HepG2 (cell line): ENCODE measurements around the gene EIF3A. TPM values are rescaled to one million over a fixed set of nuclear protein-coding genes. Genes with fewer than 3 reads are reported as not detected.
A peak's percentile ranks its signal among the peaks of the same experiment; 100 is the strongest.

ENCODE experiments used
- ATAC-seq: fragments of 200-7000 bp; cut with Tn5 transposase; 3 replicates; pipeline ENCODE4 v1.9.1; 2020; ENCODE audit warnings: mild to moderate bottlenecking, moderate library complexity
- BruUV-seq: library from RNA; stranded (reverse); fragments of 400-500 nt; replicated peaks from 2 replicates; lab custom pipeline; 2021; lab: Mats Ljungman, UMichigan
- CTCF ChIA-PET: fragments of 300-600 bp; formaldehyde crosslinking; extraction: SDS; loops from one replicate; lab custom pipeline; 2021; ENCODE audit warnings: low total read pairs, inconsistent platforms, low intra/inter-chr PET ratio; lab: Yijun Ruan, JAX
- POLR2A ChIA-PET: fragments of 350-600 bp; sonication (Branson Sonifier 250); formaldehyde crosslinking; loops from one replicate; lab custom pipeline; 2020; ENCODE audit warnings: antibody characterized with exemption, inconsistent platforms; lab: Yijun Ruan, JAX
- DNase-seq: peaks from one replicate; pipeline ENCODE4 v3.0.0-alpha.2; 2015; ENCODE audit warnings: low spot score
- FAIRE-seq: peaks from 3 replicates; lab custom pipeline; 2011; peaks lifted over from hg19 to GRCh38; lab: Jason Lieb, UNC
- H2AFZ ChIP-seq: one replicate; pipeline ENCODE4 v1.6.1; 2011; ENCODE audit warnings: low read length, inconsistent platforms
- H3K27ac ChIP-seq: fragments of 300-600 bp; 3 replicates; pipeline ENCODE4 v1.8.0; 2011; ENCODE audit warnings: mixed run types, mild to moderate bottlenecking, mixed read lengths, low read length, inconsistent platforms; ENCODE audit not compliant: insufficient read depth; ENCODE audit errors: extremely low read length
- H3K27me3 ChIP-seq, 2 experiments: fragments of 200-600 bp in 1 of 2; 2 replicates in 1 of 2; 3 replicates in 1 of 2; pipeline versions ENCODE4 v1.6.0 to v1.8.0; 2011; ENCODE audit warnings: low read length in 2 of 2, mild to moderate bottlenecking in 2 of 2, moderate library complexity in 2 of 2, inconsistent platforms in 1 of 2; ENCODE audit not compliant: insufficient read depth in 2 of 2, control insufficient read depth in 1 of 2
- H3K36me3 ChIP-seq, 2 experiments: fragments of 200-600 bp in 1 of 2; replicated peaks in 1 of 2; 2 replicates in 1 of 2; 3 replicates in 1 of 2; pipeline versions ENCODE4 v1.5.1 to v1.8.0; 2011; ENCODE audit warnings: low read length in 2 of 2, inconsistent platforms in 1 of 2; ENCODE audit not compliant: insufficient read depth in 2 of 2, control insufficient read depth in 1 of 2
- H3K4me1 ChIP-seq: 2 replicates; pipeline ENCODE4 v1.5.1; 2012; ENCODE audit warnings: low read length, inconsistent platforms; ENCODE audit not compliant: insufficient read depth
- H3K4me2 ChIP-seq: 2 replicates; pipeline ENCODE4 v1.6.0; 2011; ENCODE audit warnings: low read depth, low read length, inconsistent platforms
- H3K4me3 ChIP-seq, 3 experiments: fragments of 200-600 bp in 1 of 3; sonication (generic), shearing (Covaris generic) in 1 of 3; replicated peaks in 1 of 3; 2 replicates each; pipeline ENCODE4 v1.5.1; 2011 to 2016; ENCODE audit warnings: low read length in 3 of 3, inconsistent platforms in 2 of 3, low read depth in 2 of 3, mild to moderate bottlenecking in 2 of 3, control low read depth in 1 of 3, mixed read lengths in 1 of 3; ENCODE audit not compliant: insufficient read depth in 1 of 3
- H3K79me2 ChIP-seq: one replicate; pipeline ENCODE4 v1.6.1; 2011; ENCODE audit warnings: low read length, inconsistent platforms; ENCODE audit not compliant: insufficient read depth
- H3K9ac ChIP-seq: 2 replicates; pipeline ENCODE4 v1.6.0; 2011; ENCODE audit warnings: mild to moderate bottlenecking, low read depth, low read length, inconsistent platforms; ENCODE audit not compliant: insufficient read depth
- H3K9me3 ChIP-seq: 2 replicates; pipeline ENCODE4 v1.5.1; 2012; ENCODE audit warnings: mild to moderate bottlenecking, low read length
- H4K20me1 ChIP-seq: 2 replicates; pipeline ENCODE4 v1.6.0; 2011; ENCODE audit warnings: inconsistent platforms, mild to moderate bottlenecking, low read length, moderate library complexity; ENCODE audit not compliant: insufficient read depth
- CCDC6 ChIP-seq: sonication (generic); formaldehyde crosslinking; IDR thresholded peaks from 2 replicates; pipeline ENCODE4 v1.8.1; 2022; ENCODE audit warnings: mild to moderate bottlenecking, missing genetic modification reagents, moderate library complexity
- CREM ChIP-seq, 2 experiments: sonication (generic) in 1 of 2; formaldehyde crosslinking in 1 of 2; IDR thresholded peaks; 2 replicates each; pipeline versions ENCODE4 v1.4.0 to v1.6.1; 2016 to 2020; ENCODE audit warnings: antibody characterized with exemption in 1 of 2, mild to moderate bottlenecking in 1 of 2, missing genetic modification reagents in 1 of 2
- ETV6 ChIP-seq: sonication (generic); formaldehyde crosslinking; conservative IDR thresholded peaks from 2 replicates; pipeline ENCODE4 v1.4.0; 2020; ENCODE audit warnings: missing genetic modification reagents
- HES4 ChIP-seq: sonication (generic); formaldehyde crosslinking; IDR thresholded peaks from 2 replicates; pipeline ENCODE4 v1.9.0; 2021; ENCODE audit warnings: mild to moderate bottlenecking, missing genetic modification reagents, borderline replicate concordance
- JDP2 ChIP-seq: sonication (generic); formaldehyde crosslinking; IDR thresholded peaks from 2 replicates; pipeline ENCODE4 v1.8.1; 2022; ENCODE audit warnings: missing genetic modification reagents, borderline replicate concordance
- PAX8 ChIP-seq: sonication (generic); formaldehyde crosslinking; IDR thresholded peaks from 2 replicates; pipeline ENCODE4 v1.8.0; 2022; ENCODE audit warnings: mild to moderate bottlenecking, missing genetic modification reagents, borderline replicate concordance
- SMYD3 ChIP-seq: sonication (generic); formaldehyde crosslinking; IDR thresholded peaks from 2 replicates; pipeline ENCODE4 v1.8.1; 2023; ENCODE audit warnings: mild to moderate bottlenecking, missing genetic modification reagents
- ZNF256 ChIP-seq: sonication (generic); formaldehyde crosslinking; conservative IDR thresholded peaks from 2 replicates; pipeline ENCODE4 v1.4.0; 2020; ENCODE audit warnings: missing genetic modification reagents
- ZNF589 ChIP-seq: sonication (generic); formaldehyde crosslinking; conservative IDR thresholded peaks from 2 replicates; pipeline ENCODE4 v1.8.0; 2022; ENCODE audit warnings: mild to moderate bottlenecking, moderate library complexity, missing genetic modification reagents
- WGBS: methylation state at CpG from one replicate; pipeline ENCODE4 v1.1.6; 2017; ENCODE audit warnings: low lambda C conversion rate; 5-methylcytosine and 5-hydroxymethylcytosine counted together
- in situ Hi-C: cut with HindIII; loops from 2 replicates; pipeline ENCODE4 v1.10.0; 2017; ENCODE audit warnings: low pct_unique_long_range_greater_than_20kb; ENCODE audit not compliant: extremely low pct_ligation_motif_present
- intact Hi-C: fragments of 100-400 bp; cut with micrococcal nuclease; formaldehyde crosslinking; loops from one replicate; pipeline ENCODE4 v1.10.0; 2022; ENCODE audit not compliant: unreplicated experiment
- polyA plus RNA-seq, 8 experiments: library from polyadenylated mRNA; depleted of rRNA in 3 of 8; stranded (reverse) in 7 of 8; unstranded in 1 of 8; fragments of >200 nt; fragmentation: Illumina TruSeq in 4 of 8; extraction: Trizol in 4 of 8; gene quantifications; 2 replicates each; pipeline versions ENCODE4 v1.2.1 to v1.2.3, GENCODE V29; 2011 to 2016; ENCODE audit warnings: low read depth in 4 of 8, missing spikeins in 1 of 8, mixed read lengths in 1 of 8; ENCODE audit not compliant: insufficient read depth in 1 of 8
- total RNA-seq, 5 experiments: library from RNA; depleted of rRNA; stranded (reverse); fragments of >200 nt; fragmentation: Illumina TruSeq; extraction: Trizol; gene quantifications; 2 replicates each; pipeline ENCODE4 v1.2.3, GENCODE V29; 2016; ENCODE audit warnings: low read depth in 1 of 5
- TF ChIP-seq, protein P1 (sequence below): sonication (generic); formaldehyde crosslinking; IDR thresholded peaks from 2 replicates; pipeline ENCODE4 v1.4.0; 2020; ENCODE audit warnings: mild to moderate bottlenecking, low read depth, missing genetic modification reagents
- TF ChIP-seq, protein P2 (sequence below): sonication (generic); formaldehyde crosslinking; IDR thresholded peaks from 2 replicates; pipeline ENCODE4 v1.5.0; 2020; ENCODE audit warnings: missing genetic modification reagents

EIF3A gene
- total and polyA plus RNA-seq, 2 of the 13 experiments (the other 11 are each of a cell fraction or from before 2014, with no cell fraction given): 25.6 to 117 TPM

GRCh38 chr10:119079599-119080520, 757 bp downstream of the EIF3A start:
- ChIA-PET POLR2A (interaction anchor here (0.6 to 3.3 kb wide), 7 partner anchors 16 to 86 kb away, joined by 3 to 26 read pairs (median 5); partner anchors contain the start of genes DENND10 and SFXN4), CTCF (no interaction called here)
- peak overlapping the region; percentile 79 to 99 (median 90) for H3K4me3 ChIP-seq
- intact Hi-C loops: loop anchor here (2.0 to 10.0 kb wide), 3 partner anchors 41 to 95 kb away; partner anchors contain the start of gene PRDX3
- no TSS peak for BruUV-seq
- DNase-seq (peak; percentile 46), ATAC-seq (peak; percentile 85), FAIRE-seq (no peak)
- peaks cover 51% of the 10 kb centered on the region for H4K20me1 ChIP-seq
- in situ Hi-C loops: loop anchor here (5.0 kb wide), 1 partner anchor 48 kb away; no protein-coding TSS in a partner anchor
- H3K27ac ChIP-seq: peak overlapping the region; percentile 94
- H3K27me3 ChIP-seq: no peaks in the 10 kb centered on the region; a peak in 1 of 5 replicates
- H3K79me2 ChIP-seq: peaks cover 61% of the 10 kb centered on the region
- no peaks in the 10 kb centered on the region for H3K9me3 ChIP-seq
- H3K4me1 ChIP-seq: peaks cover 48% of the 10 kb centered on the region
- peak overlapping the region; percentile 95 for H3K9ac ChIP-seq
- H3K4me2 ChIP-seq: peak overlapping the region; percentile 83
- 1% methylated on average over 15 of the region's 48 CpGs for WGBS
- no peaks in the 10 kb centered on the region; a peak in 2 of 5 replicates for H3K36me3 ChIP-seq
- no peak overlapping the region for H2AFZ ChIP-seq
- TF ChIP-seq PAX8 (CRISPR knock-in tag) (no peak), HES4 (CRISPR knock-in tag) (no peak; the same call in 1 of the 2 replicates), CCDC6 (CRISPR knock-in tag) (no peak), SMYD3 (no peak), CREM (IDR thresholded peaks at IDR 0.05) (no peak), CREM (CRISPR knock-in tag; IDR thresholded peaks at IDR 0.05) (no peak), ZNF256 (no peak), ZNF589 (CRISPR knock-in tag) (no peak), JDP2 (no peak), ETV6 (CRISPR knock-in tag) (no peak)
- TF ChIP-seq, protein P1, sequence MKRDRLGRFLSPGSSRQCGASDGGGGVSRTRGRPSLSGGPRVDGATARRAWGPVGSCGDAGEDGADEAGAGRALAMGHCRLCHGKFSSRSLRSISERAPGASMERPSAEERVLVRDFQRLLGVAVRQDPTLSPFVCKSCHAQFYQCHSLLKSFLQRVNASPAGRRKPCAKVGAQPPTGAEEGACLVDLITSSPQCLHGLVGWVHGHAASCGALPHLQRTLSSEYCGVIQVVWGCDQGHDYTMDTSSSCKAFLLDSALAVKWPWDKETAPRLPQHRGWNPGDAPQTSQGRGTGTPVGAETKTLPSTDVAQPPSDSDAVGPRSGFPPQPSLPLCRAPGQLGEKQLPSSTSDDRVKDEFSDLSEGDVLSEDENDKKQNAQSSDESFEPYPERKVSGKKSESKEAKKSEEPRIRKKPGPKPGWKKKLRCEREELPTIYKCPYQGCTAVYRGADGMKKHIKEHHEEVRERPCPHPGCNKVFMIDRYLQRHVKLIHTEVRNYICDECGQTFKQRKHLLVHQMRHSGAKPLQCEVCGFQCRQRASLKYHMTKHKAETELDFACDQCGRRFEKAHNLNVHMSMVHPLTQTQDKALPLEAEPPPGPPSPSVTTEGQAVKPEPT (CRISPR knock-in tag): no peak
- TF ChIP-seq, protein P2, sequence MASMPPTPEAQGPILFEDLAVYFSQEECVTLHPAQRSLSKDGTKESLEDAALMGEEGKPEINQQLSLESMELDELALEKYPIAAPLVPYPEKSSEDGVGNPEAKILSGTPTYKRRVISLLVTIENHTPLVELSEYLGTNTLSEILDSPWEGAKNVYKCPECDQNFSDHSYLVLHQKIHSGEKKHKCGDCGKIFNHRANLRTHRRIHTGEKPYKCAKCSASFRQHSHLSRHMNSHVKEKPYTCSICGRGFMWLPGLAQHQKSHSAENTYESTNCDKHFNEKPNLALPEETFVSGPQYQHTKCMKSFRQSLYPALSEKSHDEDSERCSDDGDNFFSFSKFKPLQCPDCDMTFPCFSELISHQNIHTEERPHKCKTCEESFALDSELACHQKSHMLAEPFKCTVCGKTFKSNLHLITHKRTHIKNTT (CRISPR knock-in tag): no peak
